WTC11 (cell line): ENCODE results near the gene COL18A1.

ENCODE experiments used
- CREM ChIP-seq: sonication (generic); formaldehyde crosslinking; IDR thresholded peaks from 2 replicates; pipeline ENCODE4 v1.8.1; 2022; ENCODE audit warnings: mild to moderate bottlenecking, missing genetic modification reagents, moderate library complexity
- FOXJ3 ChIP-seq: sonication (generic); formaldehyde crosslinking; IDR thresholded peaks from 2 replicates; pipeline ENCODE4 v1.9.0; 2021; ENCODE audit warnings: missing genetic modification reagents, mild to moderate bottlenecking, borderline replicate concordance
- NFYB ChIP-seq: sonication (generic); formaldehyde crosslinking; conservative IDR thresholded peaks from 2 replicates; pipeline ENCODE4 v1.8.0; 2022; ENCODE audit warnings: low read depth, missing genetic modification reagents
- RELA ChIP-seq: sonication (generic); formaldehyde crosslinking; IDR thresholded peaks from 2 replicates; pipeline ENCODE4 v1.8.1; 2022; ENCODE audit warnings: missing genetic modification reagents, mild to moderate bottlenecking, borderline replicate concordance
- TF ChIP-seq, protein P1 (sequence below): fragments of 200-600 bp; IDR thresholded peaks from 2 replicates; pipeline ENCODE4 v1.8.0; 2022; ENCODE audit warnings: antibody characterized with exemption
- TF ChIP-seq, protein P2 (sequence below): sonication (generic); formaldehyde crosslinking; IDR thresholded peaks from 2 replicates; pipeline ENCODE4 v1.8.1; 2023; ENCODE audit warnings: mild to moderate bottlenecking, missing genetic modification reagents, moderate library complexity
- TF ChIP-seq, protein P3 (sequence below): sonication (generic); formaldehyde crosslinking; IDR thresholded peaks from 2 replicates; pipeline ENCODE4 v1.8.0; 2022; ENCODE audit warnings: mild to moderate bottlenecking, missing genetic modification reagents
- TF ChIP-seq, protein P4 (sequence below): sonication (generic); formaldehyde crosslinking; IDR thresholded peaks from 2 replicates; pipeline ENCODE4 v1.8.1; 2022; ENCODE audit warnings: low read depth, missing genetic modification reagents, borderline replicate concordance

DNA sequence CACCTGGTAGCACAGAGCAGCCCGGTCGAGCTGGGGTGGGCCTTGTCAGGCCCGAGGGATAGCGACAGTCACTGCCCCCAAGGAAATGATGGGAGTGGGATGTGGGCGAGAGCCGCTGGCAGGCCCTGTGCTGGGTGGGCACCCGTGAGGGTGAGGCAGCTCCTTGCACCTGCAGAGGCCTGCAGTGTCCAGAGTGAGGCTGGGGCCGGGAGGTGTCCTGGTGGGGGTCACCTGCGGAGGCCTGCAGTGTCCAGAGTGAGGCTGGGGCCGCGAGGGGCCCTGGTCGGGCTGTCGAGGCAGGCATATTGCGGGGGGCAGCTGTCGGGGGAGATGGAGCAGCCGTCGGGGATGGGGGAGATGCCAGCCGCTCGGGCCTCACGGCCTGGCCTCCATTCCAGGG, 87.8 kb downstream of the COL18A1 start:
- TF ChIP-seq, protein P1, sequence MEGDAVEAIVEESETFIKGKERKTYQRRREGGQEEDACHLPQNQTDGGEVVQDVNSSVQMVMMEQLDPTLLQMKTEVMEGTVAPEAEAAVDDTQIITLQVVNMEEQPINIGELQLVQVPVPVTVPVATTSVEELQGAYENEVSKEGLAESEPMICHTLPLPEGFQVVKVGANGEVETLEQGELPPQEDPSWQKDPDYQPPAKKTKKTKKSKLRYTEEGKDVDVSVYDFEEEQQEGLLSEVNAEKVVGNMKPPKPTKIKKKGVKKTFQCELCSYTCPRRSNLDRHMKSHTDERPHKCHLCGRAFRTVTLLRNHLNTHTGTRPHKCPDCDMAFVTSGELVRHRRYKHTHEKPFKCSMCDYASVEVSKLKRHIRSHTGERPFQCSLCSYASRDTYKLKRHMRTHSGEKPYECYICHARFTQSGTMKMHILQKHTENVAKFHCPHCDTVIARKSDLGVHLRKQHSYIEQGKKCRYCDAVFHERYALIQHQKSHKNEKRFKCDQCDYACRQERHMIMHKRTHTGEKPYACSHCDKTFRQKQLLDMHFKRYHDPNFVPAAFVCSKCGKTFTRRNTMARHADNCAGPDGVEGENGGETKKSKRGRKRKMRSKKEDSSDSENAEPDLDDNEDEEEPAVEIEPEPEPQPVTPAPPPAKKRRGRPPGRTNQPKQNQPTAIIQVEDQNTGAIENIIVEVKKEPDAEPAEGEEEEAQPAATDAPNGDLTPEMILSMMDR: no peak
- TF ChIP-seq RELA (CRISPR knock-in tag): no peak
- TF ChIP-seq FOXJ3 (CRISPR knock-in tag): no peak
- TF ChIP-seq CREM: no peak
- TF ChIP-seq, protein P2, sequence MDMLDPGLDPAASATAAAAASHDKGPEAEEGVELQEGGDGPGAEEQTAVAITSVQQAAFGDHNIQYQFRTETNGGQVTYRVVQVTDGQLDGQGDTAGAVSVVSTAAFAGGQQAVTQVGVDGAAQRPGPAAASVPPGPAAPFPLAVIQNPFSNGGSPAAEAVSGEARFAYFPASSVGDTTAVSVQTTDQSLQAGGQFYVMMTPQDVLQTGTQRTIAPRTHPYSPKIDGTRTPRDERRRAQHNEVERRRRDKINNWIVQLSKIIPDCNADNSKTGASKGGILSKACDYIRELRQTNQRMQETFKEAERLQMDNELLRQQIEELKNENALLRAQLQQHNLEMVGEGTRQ (CRISPR knock-in tag): no peak
- TF ChIP-seq NFYB (CRISPR knock-in tag): no peak
- TF ChIP-seq, protein P3, sequence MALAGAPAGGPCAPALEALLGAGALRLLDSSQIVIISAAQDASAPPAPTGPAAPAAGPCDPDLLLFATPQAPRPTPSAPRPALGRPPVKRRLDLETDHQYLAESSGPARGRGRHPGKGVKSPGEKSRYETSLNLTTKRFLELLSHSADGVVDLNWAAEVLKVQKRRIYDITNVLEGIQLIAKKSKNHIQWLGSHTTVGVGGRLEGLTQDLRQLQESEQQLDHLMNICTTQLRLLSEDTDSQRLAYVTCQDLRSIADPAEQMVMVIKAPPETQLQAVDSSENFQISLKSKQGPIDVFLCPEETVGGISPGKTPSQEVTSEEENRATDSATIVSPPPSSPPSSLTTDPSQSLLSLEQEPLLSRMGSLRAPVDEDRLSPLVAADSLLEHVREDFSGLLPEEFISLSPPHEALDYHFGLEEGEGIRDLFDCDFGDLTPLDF (CRISPR knock-in tag): no peak
- TF ChIP-seq, protein P4, sequence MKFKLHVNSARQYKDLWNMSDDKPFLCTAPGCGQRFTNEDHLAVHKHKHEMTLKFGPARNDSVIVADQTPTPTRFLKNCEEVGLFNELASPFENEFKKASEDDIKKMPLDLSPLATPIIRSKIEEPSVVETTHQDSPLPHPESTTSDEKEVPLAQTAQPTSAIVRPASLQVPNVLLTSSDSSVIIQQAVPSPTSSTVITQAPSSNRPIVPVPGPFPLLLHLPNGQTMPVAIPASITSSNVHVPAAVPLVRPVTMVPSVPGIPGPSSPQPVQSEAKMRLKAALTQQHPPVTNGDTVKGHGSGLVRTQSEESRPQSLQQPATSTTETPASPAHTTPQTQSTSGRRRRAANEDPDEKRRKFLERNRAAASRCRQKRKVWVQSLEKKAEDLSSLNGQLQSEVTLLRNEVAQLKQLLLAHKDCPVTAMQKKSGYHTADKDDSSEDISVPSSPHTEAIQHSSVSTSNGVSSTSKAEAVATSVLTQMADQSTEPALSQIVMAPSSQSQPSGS (CRISPR knock-in tag): no peak
